NCI-H2081 (cell line): Measurements from ENCODE around the gene SLC22A9.

Source experiments
- DNase-seq, 2 experiments: peaks; one replicate each; lab custom pipeline; 2025; lab: John Stamatoyannopoulos, UW

The SLC22A9 gene

DNA sequence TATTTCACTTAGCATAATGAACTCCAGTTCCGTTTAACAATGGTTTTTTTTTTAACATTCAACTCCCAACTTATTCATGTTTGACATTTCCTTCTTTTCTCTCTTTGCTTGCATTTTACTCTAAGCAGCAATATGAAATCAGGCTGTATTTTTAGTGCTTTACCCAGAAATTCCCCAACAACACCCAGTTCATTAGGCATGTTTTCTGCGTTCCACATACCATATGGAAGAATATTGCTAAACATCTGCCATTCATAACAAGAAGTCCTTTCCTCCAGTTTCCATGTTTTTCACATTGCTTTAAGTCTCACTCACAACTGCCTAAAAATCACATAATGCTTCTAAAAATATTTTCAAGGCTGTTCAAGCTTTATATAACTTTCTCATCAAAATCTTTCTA lies 75.5 kb downstream of the SLC22A9 start:
- no peak for DNase-seq

DNA sequence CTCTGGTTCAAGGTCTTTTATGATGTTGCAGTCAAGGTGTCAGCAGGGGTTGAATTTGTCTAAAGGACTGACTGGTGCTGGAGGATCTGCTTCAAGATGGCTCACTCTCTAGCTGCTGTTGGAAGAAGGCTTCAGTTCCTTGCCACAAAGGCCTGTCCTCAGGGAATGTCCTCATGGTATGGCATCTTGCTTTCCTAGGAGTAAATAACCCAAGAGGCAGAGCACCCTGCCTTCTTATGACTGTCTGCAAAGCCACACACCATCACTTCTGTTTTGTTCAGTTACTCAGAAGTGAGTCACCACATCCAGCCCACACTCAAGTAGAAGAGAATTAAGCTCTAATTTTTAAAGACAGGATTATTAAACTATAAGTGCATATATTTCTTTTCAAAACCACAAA lies 76.1 kb downstream of the SLC22A9 start:
- DNase-seq = no peak

DNA sequence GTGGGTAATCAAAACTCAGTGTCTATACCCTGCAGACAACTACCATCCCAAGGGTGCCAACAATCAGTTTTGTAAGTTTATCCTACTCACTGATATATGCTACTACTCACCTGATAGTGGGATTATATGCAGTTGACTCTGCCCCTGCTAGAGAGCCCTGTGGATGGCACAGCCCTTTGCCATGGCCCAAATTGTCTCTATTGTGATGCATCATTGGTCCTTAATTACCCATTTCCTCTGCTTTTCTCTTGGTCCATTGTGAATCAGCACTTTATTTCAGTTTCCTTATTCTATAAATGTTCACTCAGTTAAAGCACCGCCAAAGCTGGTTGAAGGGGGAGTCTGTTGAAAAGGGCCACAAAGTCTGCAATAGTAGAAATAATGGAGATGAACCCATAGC lies 79.1 kb downstream of the SLC22A9 start:
- DNase-seq = no peak

DNA sequence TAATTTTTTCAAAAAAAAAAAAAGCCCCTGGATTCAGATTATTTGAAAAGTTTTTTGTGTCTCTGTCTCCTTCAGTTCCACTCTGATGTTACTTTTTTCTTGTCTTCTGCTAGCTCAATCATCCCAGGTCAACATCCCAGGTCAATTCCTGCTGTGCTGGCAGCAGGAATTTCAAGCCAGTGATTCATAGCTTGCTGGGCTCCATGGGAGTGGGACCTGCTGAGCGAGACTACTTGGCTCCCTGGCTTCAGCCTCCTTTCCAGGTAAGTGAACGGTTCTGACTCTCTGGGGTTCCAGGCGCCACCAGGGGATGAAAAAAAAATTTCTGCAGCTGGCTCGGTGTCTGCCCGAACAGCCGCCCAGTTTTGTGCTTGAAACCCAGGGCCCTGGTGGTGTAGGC lies 90.0 kb downstream of the SLC22A9 start:
- no peak for DNase-seq
